ENCODE results near the gene YIF1A. TPM values are rescaled to one million over a fixed set of nuclear protein-coding genes. Genes with fewer than 3 reads are reported as not detected.
"Not testable (repeated sequence)": the region's sequence is repeated elsewhere in the genome, so short reads cannot be mapped to it uniquely, and the experiment has no call there.

The YIF1A gene
- total RNA-seq, 1 donor from 2014 or later = 53.0 TPM

- intact Hi-C loops (cut with micrococcal nuclease) = no loop called here
These were observed 37.5 kb upstream of the YIF1A start for GRCh38 chr11:66326261-66327111.

- intact Hi-C loops (cut with micrococcal nuclease) = no loop called here
These were observed 36.3 kb upstream of the YIF1A start for GRCh38 chr11:66325263-66325671.

- intact Hi-C loops (cut with micrococcal nuclease) = no loop called here
These were observed 35.7 kb upstream of the YIF1A start for GRCh38 chr11:66324664-66325063.

- intact Hi-C loops (cut with micrococcal nuclease) = no loop called here
These were observed 34.7 kb upstream of the YIF1A start for GRCh38 chr11:66323684-66324083.

- intact Hi-C loops (cut with micrococcal nuclease) = no loop called here
These were observed 33.9 kb upstream of the YIF1A start for GRCh38 chr11:66322732-66323427.

GRCh38 chr11:66321606-66322005 is 32.7 kb upstream of the YIF1A start:
- intact Hi-C loops (cut with micrococcal nuclease) = no loop called here

- intact Hi-C loops (cut with micrococcal nuclease) = not testable (repeated sequence)
These were observed 31.8 kb upstream of the YIF1A start for GRCh38 chr11:66320748-66321147.

- intact Hi-C loops (cut with micrococcal nuclease) = not testable (repeated sequence)
These were observed 31.3 kb upstream of the YIF1A start for GRCh38 chr11:66320289-66320688.

- intact Hi-C loops (cut with micrococcal nuclease) = no loop called here
These were observed 29.6 kb upstream of the YIF1A start for GRCh38 chr11:66318600-66318970.

- intact Hi-C loops (cut with micrococcal nuclease) = no loop called here
These were observed 29.0 kb upstream of the YIF1A start for GRCh38 chr11:66317723-66318599.

- intact Hi-C loops (cut with micrococcal nuclease) = no loop called here
These were observed 28.4 kb upstream of the YIF1A start for GRCh38 chr11:66317322-66317722.

- intact Hi-C loops (cut with micrococcal nuclease) = no loop called here
These were observed 27.9 kb upstream of the YIF1A start, which contains the start of gene CD248 for GRCh38 chr11:66316849-66317251. Gene CD248 (minus strand): TSS chr11:66317044. CDS start chr11:66317027, 17 bp downstream.

GRCh38 chr11:66315921-66316811 is 27.2 kb upstream of the YIF1A start:
- intact Hi-C loops (cut with micrococcal nuclease) = no loop called here

- intact Hi-C loops (cut with micrococcal nuclease) = no loop called here
These were observed 26.5 kb upstream of the YIF1A start for GRCh38 chr11:66315498-66315885.

- intact Hi-C loops (cut with micrococcal nuclease) = no loop called here
These were observed 25.9 kb upstream of the YIF1A start for GRCh38 chr11:66314561-66315497.

- intact Hi-C loops (cut with micrococcal nuclease) = no loop called here
These were observed 25.2 kb upstream of the YIF1A start for GRCh38 chr11:66314186-66314501.

- intact Hi-C loops (cut with micrococcal nuclease) = no loop called here
These were observed 24.6 kb upstream of the YIF1A start for GRCh38 chr11:66313321-66314185.

- intact Hi-C loops (cut with micrococcal nuclease) = loop anchor here (1.0 kb wide), 5 partner anchors 16 to 154 kb away; partner anchors contain the start of genes BRMS1, PELI3, RAB1B and YIF1A
These were observed 23.8 kb upstream of the YIF1A start for GRCh38 chr11:66312549-66313320.
